Activated CD8-positive, alpha-beta memory T cell treated with anti-CD3 and anti-CD28 coated beads, Interleukin-2, amount 50 U/mL, for 24 hours (primary cell): ENCODE data around the gene ADGRF1.

Source experiments
- DNase-seq: peaks from one replicate; pipeline ENCODE4 v3.0.0-alpha.2; 2020; ENCODE audit errors: extremely low read depth

Gene ADGRF1

DNA sequence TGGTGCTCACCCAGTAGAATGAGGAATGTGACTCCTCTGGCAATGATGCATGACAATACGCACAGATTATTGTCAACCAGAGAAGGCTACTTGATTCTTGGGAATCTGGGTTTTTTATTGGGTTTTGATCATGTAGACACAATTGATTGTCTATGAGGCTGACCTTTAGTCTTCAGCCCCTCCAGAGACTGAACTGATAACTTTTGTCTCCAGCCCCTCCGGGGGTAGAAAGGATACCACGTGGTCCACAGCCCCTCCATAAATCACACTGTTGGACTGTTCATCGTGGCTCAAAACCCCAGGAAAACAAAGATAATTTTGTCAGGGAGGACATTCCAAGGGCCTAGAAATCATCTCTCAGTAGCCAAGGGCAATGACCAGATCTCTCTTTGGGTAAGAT lies 62.9 kb downstream of the ADGRF1 start:
- DNase-seq = no peak

DNA sequence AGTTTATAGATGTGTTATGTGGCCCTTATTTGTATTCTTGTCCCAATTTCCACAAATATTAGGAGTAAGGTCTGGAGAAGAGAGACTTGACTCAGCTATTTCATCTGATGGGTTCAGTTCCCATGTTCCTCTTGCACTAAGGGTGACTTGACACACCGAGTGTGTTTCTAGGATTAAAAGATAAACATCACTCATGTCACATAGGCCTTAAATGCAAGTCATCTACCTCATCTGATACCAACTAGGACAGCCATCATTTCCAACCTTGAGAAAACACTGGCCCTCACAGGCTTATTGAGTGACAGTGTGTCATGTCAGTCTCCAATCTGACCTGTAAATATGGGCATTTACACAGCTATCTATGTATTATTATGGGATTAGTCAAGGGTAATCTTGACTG lies 67.3 kb downstream of the ADGRF1 start:
- DNase-seq = no peak

DNA sequence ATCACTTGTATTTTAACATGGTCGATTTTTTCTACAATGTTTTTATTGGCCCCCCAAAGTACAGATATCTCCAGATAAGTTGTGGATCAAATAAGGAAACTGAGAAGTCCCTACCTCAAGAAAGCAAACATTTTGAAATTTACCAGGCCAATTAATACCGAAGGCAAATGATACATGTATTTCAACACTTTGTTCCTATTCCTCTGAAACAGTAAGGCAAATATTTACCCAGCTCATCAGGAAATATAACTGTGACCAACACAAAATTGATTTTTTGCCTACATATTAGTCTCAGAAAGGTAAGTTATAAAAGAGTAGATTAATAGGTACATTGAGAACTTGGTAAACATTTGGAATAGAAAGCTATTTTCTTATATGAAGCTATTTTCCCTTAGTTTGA lies 69.1 kb downstream of the ADGRF1 start:
- DNase-seq = no peak

DNA sequence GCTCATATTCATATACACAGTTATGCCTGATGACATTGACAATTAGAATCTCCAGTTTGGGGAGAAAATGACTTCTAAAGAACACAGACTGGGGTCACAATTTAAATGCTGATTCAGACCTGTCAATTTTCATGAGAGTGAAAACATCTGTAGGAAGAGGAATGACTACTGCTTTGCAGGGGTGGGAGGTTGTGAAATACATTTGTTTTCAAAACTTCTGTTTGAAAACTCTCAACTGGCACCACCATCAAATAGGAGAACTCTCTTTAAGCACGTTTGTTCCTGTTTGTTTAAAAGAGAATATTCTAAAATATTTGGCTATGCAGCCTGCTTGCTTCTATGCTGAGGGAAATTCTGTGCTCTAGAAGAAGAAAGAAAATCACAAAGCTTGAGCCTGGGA lies 69.6 kb downstream of the ADGRF1 start:
- no peak for DNase-seq

DNA sequence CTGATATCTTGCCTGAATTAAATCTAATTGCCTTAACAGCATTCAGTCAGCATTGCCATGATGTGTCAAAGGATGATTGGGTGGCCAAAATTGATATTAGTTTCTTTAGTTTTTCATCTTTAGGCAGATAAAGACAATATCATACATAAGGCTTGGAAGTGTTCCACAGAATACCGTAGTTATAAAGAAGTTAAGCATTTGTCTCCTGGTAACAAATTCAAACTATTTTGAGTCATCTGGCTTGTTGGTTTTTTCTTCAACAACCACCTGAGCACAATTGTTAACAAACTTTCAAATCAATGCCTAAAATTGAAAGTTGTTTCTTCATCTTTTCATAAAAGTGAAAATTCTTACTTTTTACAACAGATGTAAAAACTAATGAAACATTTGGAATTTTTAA lies 72.9 kb downstream of the ADGRF1 start:
- DNase-seq = no peak

DNA sequence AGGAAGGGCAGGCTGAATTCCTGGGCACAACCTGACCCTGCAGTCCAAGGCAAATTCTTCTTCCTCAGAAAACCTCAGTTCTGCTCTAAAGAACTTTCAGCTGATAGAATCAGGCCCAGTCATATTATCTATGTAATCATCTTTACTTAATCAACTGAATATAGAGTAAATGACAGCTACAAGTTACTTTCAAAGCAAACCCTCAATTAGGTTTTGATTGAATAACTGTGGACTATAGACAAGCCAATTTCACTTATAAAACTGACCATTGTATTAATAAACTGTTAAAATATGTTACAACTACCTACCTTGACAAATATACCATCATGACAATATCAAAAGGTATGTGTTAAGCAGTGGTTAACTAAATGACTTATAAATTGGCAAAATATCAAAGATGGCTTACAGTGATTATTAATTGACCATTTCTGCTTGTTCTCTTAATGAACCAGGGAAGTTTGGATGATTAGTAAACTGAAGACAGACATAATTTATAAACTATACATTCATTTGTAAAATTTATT lies 74.2 kb downstream of the ADGRF1 start:
- DNase-seq = no peak

DNA sequence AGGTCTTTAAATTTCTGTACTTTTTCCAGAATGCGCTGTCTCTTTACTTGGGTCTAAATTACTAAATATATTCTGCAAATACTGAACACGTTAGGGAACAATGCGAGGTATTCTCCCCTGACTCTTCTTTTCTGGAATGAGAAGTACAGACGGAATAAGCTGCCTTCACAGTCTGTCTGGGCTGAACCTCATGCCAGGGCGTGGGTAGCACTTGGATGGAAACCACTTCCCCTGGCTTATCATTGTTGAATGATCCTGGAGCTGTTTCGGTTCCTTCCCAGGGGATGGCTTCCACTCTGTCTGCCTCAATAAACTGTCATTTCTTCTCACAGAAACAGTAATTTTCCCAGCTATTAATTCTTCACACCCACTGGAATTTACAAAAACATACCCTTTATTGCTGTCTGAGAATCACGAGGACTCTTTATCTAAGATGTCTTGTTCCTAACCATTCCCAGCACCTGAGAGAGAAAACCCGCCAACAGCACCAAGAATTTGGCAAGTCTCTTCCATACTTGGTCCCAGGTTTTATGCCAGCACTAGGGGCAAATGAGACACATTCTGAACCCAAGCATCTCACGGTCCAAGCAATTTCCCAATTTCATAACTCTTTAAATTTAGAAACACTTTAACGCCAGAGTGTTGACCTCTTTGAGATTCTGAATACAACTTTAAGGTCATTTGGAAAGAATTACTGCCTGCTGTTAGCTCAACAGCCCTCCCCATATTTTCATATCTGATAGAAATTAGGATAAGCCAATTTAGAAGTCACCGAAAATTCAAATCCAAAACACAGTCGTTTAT lies 77.2 kb downstream of the ADGRF1 start:
- no peak for DNase-seq

DNA sequence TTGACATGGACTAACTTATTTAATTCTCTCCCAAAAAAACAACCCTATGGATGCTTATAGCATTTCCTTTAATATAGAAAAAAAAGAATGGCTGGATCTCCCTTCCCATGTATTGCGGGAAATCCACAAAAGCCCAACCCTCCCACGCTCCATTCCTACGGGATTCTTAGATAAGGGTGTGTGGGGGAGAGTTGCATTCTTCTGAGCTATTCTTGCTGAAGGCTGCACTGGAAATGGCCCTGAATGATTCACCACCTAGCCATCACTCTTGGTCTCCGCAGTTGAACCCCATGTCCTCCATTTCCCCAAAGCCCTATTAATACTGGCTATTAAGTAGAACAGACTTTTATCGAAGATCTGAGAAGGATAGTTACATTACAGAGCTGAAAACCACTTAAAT lies 78.5 kb downstream of the ADGRF1 start:
- no peak for DNase-seq

DNA sequence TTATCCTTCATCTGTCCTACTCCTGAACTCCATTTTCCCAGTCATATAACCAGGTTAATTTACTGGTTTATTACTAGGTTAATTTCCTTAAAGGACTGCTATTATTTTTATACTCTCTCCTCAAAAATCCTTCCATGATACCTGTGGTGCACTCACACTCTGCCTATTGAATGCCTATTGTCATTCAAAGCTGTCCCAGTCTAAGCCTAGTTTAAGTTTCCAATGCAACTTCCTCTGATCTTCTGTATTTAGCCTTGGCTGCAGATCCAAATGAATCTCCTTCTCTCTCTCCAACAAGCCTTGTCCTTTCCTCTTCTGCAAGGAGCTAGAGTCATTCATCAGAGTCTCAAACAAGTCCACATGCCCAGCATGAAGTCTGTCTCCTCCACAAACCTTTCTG lies 79.1 kb downstream of the ADGRF1 start:
- DNase-seq = no peak

DNA sequence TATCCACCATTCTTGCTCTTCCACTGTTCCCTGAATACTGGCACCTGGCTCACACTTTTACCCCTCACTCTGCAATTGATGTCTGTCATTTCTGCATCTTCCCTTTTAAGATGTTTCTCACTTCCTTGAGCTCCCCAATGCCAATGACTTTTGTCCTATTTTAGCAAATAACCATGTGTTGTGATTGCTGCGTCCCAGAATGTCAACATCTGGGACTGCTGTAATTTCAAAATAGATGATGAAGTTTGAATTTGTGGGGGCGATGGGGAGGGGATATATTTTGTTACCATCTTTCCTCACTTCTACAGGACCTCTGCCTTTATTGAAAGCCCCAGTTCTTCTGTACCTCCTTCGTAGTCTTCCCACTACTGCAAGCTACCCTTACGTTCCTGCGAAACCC lies 80.4 kb downstream of the ADGRF1 start:
- no peak for DNase-seq

DNA sequence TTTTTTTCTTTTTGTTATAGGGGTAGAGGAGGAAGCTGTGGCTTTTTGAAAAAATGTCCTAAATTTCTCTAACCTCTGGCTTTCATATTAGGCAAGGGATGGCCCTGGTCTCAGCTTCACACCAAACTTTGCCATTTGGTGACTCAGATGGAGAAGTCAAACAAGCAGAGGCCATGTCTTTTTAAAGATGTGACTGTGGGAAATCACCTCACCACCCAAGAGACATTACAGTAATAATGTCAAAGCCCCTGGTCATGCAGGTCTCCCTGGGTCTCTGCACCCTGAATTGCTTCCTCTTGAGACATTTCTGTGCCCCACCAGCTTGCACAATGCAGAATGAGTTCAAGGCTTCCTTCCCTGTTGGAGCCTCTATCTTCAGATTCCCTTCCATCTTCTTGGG lies 80.9 kb downstream of the ADGRF1 start:
- DNase-seq = no peak

DNA sequence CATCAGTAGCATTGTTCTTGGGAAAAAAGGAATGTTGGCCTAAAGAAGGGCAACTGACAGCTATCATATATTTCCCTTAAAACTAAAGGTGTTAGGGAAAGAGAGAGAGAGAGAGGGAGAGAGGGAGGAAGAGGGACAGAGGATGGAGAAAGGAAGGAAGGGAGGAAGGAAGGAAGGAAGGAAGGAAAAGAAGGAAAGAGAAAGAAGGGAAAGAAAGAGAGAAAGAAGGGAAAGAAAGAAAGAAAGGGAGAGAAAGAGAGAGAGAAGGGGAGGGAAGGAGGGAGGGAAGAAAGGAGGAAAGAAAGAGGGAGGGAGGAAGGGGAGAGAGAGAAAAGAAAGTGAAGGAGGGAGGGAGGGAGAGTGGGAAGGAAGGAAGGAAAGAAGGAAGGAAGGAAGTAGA lies 82.7 kb downstream of the ADGRF1 start:
- DNase-seq = no peak

DNA sequence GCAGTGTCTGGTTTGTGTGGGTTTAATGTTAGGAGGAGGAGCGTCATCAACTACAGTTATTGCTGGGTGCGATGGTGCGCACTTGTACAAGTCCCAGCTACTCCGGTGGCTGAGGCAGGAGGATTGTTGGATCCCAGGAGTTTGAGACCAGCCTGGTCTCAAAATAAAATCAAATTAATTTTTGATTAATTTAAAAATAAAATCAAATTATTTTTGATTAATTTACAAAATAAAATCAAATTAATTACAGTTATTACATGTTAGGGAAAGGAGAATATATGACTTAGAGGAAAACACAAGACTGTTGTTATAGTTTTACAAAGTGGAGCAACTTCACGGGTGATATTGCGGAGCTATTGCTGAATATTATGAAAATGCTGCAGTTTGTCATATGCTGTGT lies 85.7 kb downstream of the ADGRF1 start:
- no peak for DNase-seq

DNA sequence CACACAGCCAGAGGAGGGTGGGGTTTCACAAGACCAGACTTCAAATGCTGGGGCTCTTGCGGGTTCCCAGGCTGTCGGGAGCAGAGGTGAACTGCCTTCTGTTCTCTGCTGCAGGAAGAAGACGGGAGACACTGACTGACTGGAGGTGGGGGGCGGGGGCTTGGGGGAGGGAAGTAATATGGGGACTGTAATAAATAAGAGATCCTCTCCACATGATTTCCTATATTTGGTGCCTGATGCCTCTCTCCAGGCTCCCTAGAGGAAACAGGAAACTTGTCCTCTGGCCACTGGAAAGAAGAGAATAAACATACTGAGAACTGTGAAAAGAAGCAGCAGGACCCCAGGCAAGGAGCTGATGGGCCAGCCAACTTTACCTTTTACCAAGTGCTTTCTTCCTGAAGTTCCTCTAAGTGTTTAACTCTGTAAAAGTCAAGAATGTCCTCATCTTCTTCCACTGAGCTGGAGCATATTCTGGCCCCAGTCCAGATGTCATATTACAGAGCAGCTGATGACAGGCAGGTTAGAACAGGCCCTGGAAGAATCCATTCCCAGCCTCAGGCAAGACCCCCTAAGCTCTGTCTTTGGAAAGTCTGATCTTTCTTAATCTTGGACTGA lies 87.2 kb downstream of the ADGRF1 start:
- DNase-seq = no peak

DNA sequence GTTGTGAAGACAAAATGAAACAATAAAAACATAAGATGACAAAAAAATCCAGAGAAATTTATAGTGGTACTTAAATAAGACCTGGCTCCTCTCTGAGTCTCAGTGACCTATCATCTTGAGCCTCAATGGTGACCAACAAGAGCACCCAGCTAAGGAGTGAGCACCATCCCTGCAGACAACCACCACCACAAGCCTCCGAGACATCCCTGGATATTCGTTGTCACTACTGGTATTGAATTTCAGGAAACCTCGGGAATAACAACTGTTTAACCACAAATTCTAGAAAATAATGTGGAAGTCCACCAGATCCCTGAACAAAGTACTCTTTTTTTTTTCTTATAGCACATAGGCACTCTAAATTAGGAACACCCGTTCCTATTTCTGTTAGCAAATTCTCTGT lies 88.2 kb downstream of the ADGRF1 start:
- DNase-seq = no peak

DNA sequence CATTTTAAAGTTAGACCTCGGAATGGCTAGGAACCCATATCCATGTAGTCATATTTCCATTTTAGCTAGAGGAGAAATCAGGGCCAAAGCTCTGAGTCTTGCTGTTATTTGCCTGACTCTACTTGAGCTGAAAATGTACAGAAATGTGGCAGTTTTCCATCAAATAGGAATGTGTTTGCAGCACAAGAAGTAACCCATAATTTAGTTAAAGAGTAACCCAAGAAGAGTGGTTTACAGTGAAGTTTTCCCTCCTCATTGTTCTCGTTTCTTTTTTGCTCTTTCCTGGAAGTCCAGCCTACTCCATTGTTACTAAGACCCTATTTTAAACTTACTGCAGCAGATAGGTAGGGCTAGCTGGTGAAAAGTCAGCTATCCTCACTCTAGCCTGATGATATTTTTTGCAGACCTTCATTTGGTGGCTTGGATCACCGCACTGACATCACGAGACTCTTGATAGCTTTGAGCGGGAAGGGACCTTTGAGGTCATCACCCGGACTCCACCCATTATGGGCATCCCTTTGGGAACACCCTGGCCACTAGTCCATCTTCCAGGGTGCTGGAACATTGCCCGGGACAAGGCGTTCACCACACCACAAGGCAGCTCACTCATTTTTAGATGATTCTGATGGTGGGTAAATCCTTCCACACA lies 92.4 kb downstream of the ADGRF1 start:
- no peak for DNase-seq

DNA sequence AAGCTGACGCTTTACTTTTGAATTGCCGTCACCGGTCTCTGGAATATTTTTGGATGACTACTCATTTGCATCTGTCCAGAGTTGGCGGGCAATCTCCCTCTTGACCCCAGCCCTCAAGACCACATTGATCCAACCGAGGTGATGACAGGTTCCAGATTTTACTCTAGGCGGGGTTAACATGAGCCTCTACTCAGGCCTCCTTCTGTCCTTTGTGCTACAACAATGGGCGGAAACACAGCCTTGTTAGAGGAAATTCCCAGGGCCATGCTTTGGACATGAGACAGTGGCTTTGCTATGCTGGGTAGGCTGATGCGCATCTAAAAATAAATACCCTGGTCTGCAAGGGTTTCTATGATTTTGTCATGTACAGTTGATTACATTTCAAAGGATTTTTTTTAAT lies 93.4 kb downstream of the ADGRF1 start:
- no peak for DNase-seq
